HG03045 (cell line): Measurements from ENCODE around the gene SCUBE3.

ENCODE experiments used
- ATAC-seq: cut with Tn5 transposase; IDR thresholded peaks from one replicate; pipeline ENCODE4 v1.9.1; 2021; ENCODE audit warnings: mild to moderate bottlenecking, moderate library complexity; ENCODE audit not compliant: unreplicated experiment

SCUBE3 gene

GRCh38 chr6:35213824-35214756, at the start of gene SCUBE3:
Gene SCUBE3, plus strand, starts transcription at chr6:35213956. Its CDS starts 463 bp downstream, at chr6:35214419.
- no peak for ATAC-seq

GRCh38 chr6:35164277-35164676, 49.5 kb upstream of the SCUBE3 start:
- ATAC-seq, result no peak

GRCh38 chr6:35164868-35165267, 48.9 kb upstream of the SCUBE3 start:
- ATAC-seq, result no peak

GRCh38 chr6:35165630-35166071, 48.1 kb upstream of the SCUBE3 start:
- no peak for ATAC-seq

- ATAC-seq, result no peak
Measured at GRCh38 chr6:35166116-35166515, 47.6 kb upstream of the SCUBE3 start.

- ATAC-seq, result no peak
Measured at GRCh38 chr6:35166520-35166919, 47.2 kb upstream of the SCUBE3 start.

- no peak for ATAC-seq
Measured at GRCh38 chr6:35167505-35167904, 46.3 kb upstream of the SCUBE3 start.

GRCh38 chr6:35168461-35168861, 45.3 kb upstream of the SCUBE3 start:
- ATAC-seq, result no peak

GRCh38 chr6:35170166-35170565, 43.6 kb upstream of the SCUBE3 start:
- no peak for ATAC-seq

GRCh38 chr6:35170891-35171290, 42.9 kb upstream of the SCUBE3 start:
- ATAC-seq, result no peak

GRCh38 chr6:35173044-35173426, 40.7 kb upstream of the SCUBE3 start:
- no peak for ATAC-seq

GRCh38 chr6:35173427-35174087, 40.2 kb upstream of the SCUBE3 start:
- no peak for ATAC-seq

- no peak for ATAC-seq
Measured at GRCh38 chr6:35174088-35174434, 39.7 kb upstream of the SCUBE3 start.

GRCh38 chr6:35174501-35174900, 39.3 kb upstream of the SCUBE3 start:
- no peak for ATAC-seq

GRCh38 chr6:35176301-35177024, 37.3 kb upstream of the SCUBE3 start:
- ATAC-seq, result no peak

- no peak for ATAC-seq
Measured at GRCh38 chr6:35177157-35177556, 36.6 kb upstream of the SCUBE3 start.

GRCh38 chr6:35177596-35177995, 36.2 kb upstream of the SCUBE3 start:
- no peak for ATAC-seq

- ATAC-seq, result no peak
Measured at GRCh38 chr6:35178012-35178411, 35.7 kb upstream of the SCUBE3 start.

GRCh38 chr6:35178932-35179832, 34.6 kb upstream of the SCUBE3 start:
- ATAC-seq, result no peak

- ATAC-seq, result no peak
Measured at GRCh38 chr6:35179901-35180535, 33.7 kb upstream of the SCUBE3 start.
